Testis (tissue), 2 donors: ENCODE data around the gene HTR3A.

Experiments
- POLR2A ChIP-seq: fragments of 450-650 bp; IDR thresholded peaks from one replicate; pipeline ENCODE4 v1.6.1; 2017; ENCODE audit warnings: antibody characterized with exemption, mild to moderate bottlenecking, moderate library complexity
- TF ChIP-seq, protein P1 (sequence below), 3 experiments: fragments of 450-650 bp in 2 of 3; fragments of 200-600 bp in 1 of 3; sonication (generic) in 1 of 3; IDR thresholded peaks; one replicate each; pipeline ENCODE4 v1.5.1; 2016 to 2019; ENCODE audit warnings: antibody characterized with exemption in 3 of 3, mild to moderate bottlenecking in 2 of 3, moderate library complexity in 1 of 3

GRCh38 chr11:113937918-113938317, 37.0 kb upstream of the HTR3A start:
- TF ChIP-seq, protein P1, sequence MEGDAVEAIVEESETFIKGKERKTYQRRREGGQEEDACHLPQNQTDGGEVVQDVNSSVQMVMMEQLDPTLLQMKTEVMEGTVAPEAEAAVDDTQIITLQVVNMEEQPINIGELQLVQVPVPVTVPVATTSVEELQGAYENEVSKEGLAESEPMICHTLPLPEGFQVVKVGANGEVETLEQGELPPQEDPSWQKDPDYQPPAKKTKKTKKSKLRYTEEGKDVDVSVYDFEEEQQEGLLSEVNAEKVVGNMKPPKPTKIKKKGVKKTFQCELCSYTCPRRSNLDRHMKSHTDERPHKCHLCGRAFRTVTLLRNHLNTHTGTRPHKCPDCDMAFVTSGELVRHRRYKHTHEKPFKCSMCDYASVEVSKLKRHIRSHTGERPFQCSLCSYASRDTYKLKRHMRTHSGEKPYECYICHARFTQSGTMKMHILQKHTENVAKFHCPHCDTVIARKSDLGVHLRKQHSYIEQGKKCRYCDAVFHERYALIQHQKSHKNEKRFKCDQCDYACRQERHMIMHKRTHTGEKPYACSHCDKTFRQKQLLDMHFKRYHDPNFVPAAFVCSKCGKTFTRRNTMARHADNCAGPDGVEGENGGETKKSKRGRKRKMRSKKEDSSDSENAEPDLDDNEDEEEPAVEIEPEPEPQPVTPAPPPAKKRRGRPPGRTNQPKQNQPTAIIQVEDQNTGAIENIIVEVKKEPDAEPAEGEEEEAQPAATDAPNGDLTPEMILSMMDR (IDR thresholded peaks at IDR 0.05), result no peak
- no peak for TF ChIP-seq POLR2A
